CD14-positive monocyte (primary cell): ENCODE measurements around the gene C9. TPM values are rescaled to one million over a fixed set of nuclear protein-coding genes. Genes with fewer than 3 reads are reported as not detected.

ENCODE experiments used
- DNase-seq, 3 donors: peaks; one replicate each; pipeline ENCODE4 v3.0.0-alpha.2; 2011 to 2022
- H2AFZ ChIP-seq: 2 replicates; pipeline ENCODE4 v1.6.0; 2012; ENCODE audit warnings: mild to moderate bottlenecking, low read depth, low read length, inconsistent platforms; ENCODE audit not compliant: insufficient read depth, poor library complexity, severe bottlenecking
- H3K27ac ChIP-seq, 2 donors: 1 replicate in 1 of 2; 2 replicates in 1 of 2; pipeline ENCODE4 v1.5.1; 2012 to 2013; ENCODE audit warnings: low read length in 2 of 2, control low read depth in 1 of 2, inconsistent platforms in 1 of 2, low read depth in 1 of 2, mild to moderate bottlenecking in 1 of 2
- H3K27me3 ChIP-seq, 2 donors: one replicate each; pipeline versions ENCODE4 v1.6.0 to v1.6.1; 2011 to 2013; ENCODE audit warnings: low read length in 2 of 2; ENCODE audit not compliant: control insufficient read depth in 2 of 2, insufficient read depth in 2 of 2
- H3K36me3 ChIP-seq, 2 donors: replicated peaks in 1 of 2; 1 replicate in 1 of 2; 2 replicates in 1 of 2; pipeline versions ENCODE4 v1.5.1 to v1.6.1; 2012 to 2013; ENCODE audit warnings: low read length in 2 of 2, control low read depth in 1 of 2, inconsistent platforms in 1 of 2, mild to moderate bottlenecking in 1 of 2; ENCODE audit not compliant: insufficient read depth in 2 of 2, control insufficient read depth in 1 of 2
- H3K4me1 ChIP-seq, 2 donors: 1 replicate in 1 of 2; 2 replicates in 1 of 2; pipeline versions ENCODE4 v1.5.1 to v1.6.1; 2012 to 2013; ENCODE audit warnings: low read length in 2 of 2, control low read depth in 1 of 2, inconsistent platforms in 1 of 2, mild to moderate bottlenecking in 1 of 2, moderate library complexity in 1 of 2; ENCODE audit not compliant: insufficient read depth in 2 of 2, control insufficient read depth in 1 of 2
- H3K4me2 ChIP-seq: replicated peaks from 2 replicates; pipeline ENCODE3; 2012; ENCODE audit warnings: low read length, moderate library complexity, mild to moderate bottlenecking; ENCODE audit not compliant: poor library complexity, severe bottlenecking; ENCODE audit errors: extremely low read depth
- H3K4me3 ChIP-seq, 3 experiments: fragments of 200-600 bp in 1 of 3; sonication (generic) in 1 of 3; replicated peaks in 1 of 3; 1 replicate in 2 of 3; 2 replicates in 1 of 3; pipeline ENCODE4 v1.5.1; 2011 to 2013; ENCODE audit warnings: low read length in 3 of 3, mild to moderate bottlenecking in 3 of 3, control low read depth in 2 of 3, low read depth in 2 of 3, inconsistent platforms in 1 of 3, moderate library complexity in 1 of 3
- H3K79me2 ChIP-seq: 2 replicates; pipeline ENCODE4 v1.6.0; 2012; ENCODE audit warnings: mild to moderate bottlenecking, control low read depth, inconsistent platforms, low read length, moderate library complexity; ENCODE audit not compliant: insufficient read depth
- H3K9ac ChIP-seq: 2 replicates; pipeline ENCODE4 v1.6.0; 2017; ENCODE audit warnings: low read length, mild to moderate bottlenecking; ENCODE audit not compliant: insufficient read depth, poor library complexity, severe bottlenecking
- H3K9me3 ChIP-seq, 2 donors: replicated peaks in 1 of 2; 1 replicate in 1 of 2; 2 replicates in 1 of 2; pipeline versions ENCODE4 v1.5.1 to v1.6.1; 2012 to 2013; ENCODE audit warnings: low read length in 2 of 2, control low read depth in 1 of 2; ENCODE audit not compliant: control insufficient read depth in 1 of 2, insufficient read depth in 1 of 2
- H4K20me1 ChIP-seq: 2 replicates; pipeline ENCODE4 v1.6.0; 2012; ENCODE audit warnings: mild to moderate bottlenecking, low read length, control low read depth, moderate library complexity; ENCODE audit not compliant: insufficient read depth
- H3K27ac Mint-ChIP-seq, 7 donors: one replicate each; pipeline ENCODE4 v1.8.0; 2020; ENCODE audit warnings: mild to moderate bottlenecking in 7 of 7, mixed read lengths in 7 of 7, moderate library complexity in 6 of 7, inconsistent platforms in 2 of 7
- H3K27me3 Mint-ChIP-seq, 3 donors: one replicate each; pipeline ENCODE4 v1.8.0; 2021 to 2022; ENCODE audit warnings: low read depth in 3 of 3, mild to moderate bottlenecking in 3 of 3, mixed read lengths in 3 of 3, moderate library complexity in 3 of 3, inconsistent platforms in 1 of 3
- H3K36me3 Mint-ChIP-seq, 2 donors: one replicate each; pipeline ENCODE4 v1.8.0; 2020; ENCODE audit warnings: mixed read lengths in 2 of 2, inconsistent platforms in 1 of 2, mild to moderate bottlenecking in 1 of 2
- H3K4me1 Mint-ChIP-seq: one replicate; pipeline ENCODE4 v1.8.0; 2020; ENCODE audit warnings: mild to moderate bottlenecking, mixed read lengths
- H3K4me3 Mint-ChIP-seq, 2 donors: one replicate each; pipeline ENCODE4 v1.8.0; 2020; ENCODE audit warnings: mild to moderate bottlenecking in 2 of 2, mixed read lengths in 2 of 2, moderate library complexity in 1 of 2
- H3K9me3 Mint-ChIP-seq, 7 donors: one replicate each; pipeline ENCODE4 v1.8.0; 2020 to 2022; ENCODE audit warnings: mixed read lengths in 7 of 7, mild to moderate bottlenecking in 6 of 7, moderate library complexity in 6 of 7, inconsistent platforms in 2 of 7
- CTCF ChIP-seq: fragments of 200-600 bp; IDR thresholded peaks from one replicate; pipeline ENCODE4 v1.8.0; 2022; ENCODE audit warnings: antibody characterized with exemption, mild to moderate bottlenecking
- intact Hi-C, 2 donors: fragments of 100-400 bp; cut with micrococcal nuclease; formaldehyde crosslinking; loops; one replicate each; pipeline versions ENCODE4 v1.15.0 to v1.15.1; 2023
- polyA plus RNA-seq, 3 donors: library from polyadenylated mRNA; depleted of rRNA in 1 of 3; unstranded in 2 of 3; stranded (reverse) in 1 of 3; fragments of 300-500 nt in 2 of 3; fragments of >200 nt in 1 of 3; fragmentation: Illumina TruSeq in 2 of 3; gene quantifications; 1 replicate in 2 of 3; 2 replicates in 1 of 3; pipeline ENCODE4 v1.2.3, GENCODE V29; 2012 to 2021

The C9 gene
- polyA plus RNA-seq, 3 donors = not detected

- no peaks in the 10 kb centered on the region for H3K79me2 ChIP-seq
- no peaks in the 10 kb centered on the region for H3K27me3 ChIP-seq
- H3K9ac ChIP-seq = no peak overlapping the region
- peaks cover 15 to 28% of the 10 kb centered on the region in 2 donors for H3K4me1 ChIP-seq
- no peaks in the 10 kb centered on the region for H3K27me3 Mint-ChIP-seq
- no peaks in the 10 kb centered on the region for H3K36me3 ChIP-seq
- no peak for TF ChIP-seq CTCF
- peaks cover 0 to 10% of the 10 kb centered on the region in 2 donors for H3K9me3 ChIP-seq
- peak overlapping the region; percentile 20 for H3K4me2 ChIP-seq
- H3K27ac ChIP-seq = peak overlapping the region in 1 of 2 donors; percentile 65
- peak overlapping the region in 1 of 3 experiments; percentile 37 for H3K4me3 ChIP-seq
- no peak overlapping the region for H3K4me3 Mint-ChIP-seq
- peak overlapping the region in 3 of 7 donors; percentile 13 to 41 (median 28) for H3K27ac Mint-ChIP-seq
- peaks cover 0 to 4% of the 10 kb centered on the region in 2 donors for H3K36me3 Mint-ChIP-seq
- peak in 2 of 3 donors; percentile 6 to 52 for DNase-seq
- no peak overlapping the region for H2AFZ ChIP-seq
- no peaks in the 10 kb centered on the region for H4K20me1 ChIP-seq
- peaks cover 0 to 8% (median 4%) of the 10 kb centered on the region in 7 donors for H3K9me3 Mint-ChIP-seq
- intact Hi-C loops = no loop called here
- peaks cover 27% of the 10 kb centered on the region for H3K4me1 Mint-ChIP-seq
Observed at GRCh38 chr5:39301406-39301805, 62.9 kb downstream of the C9 start.

- Mint-ChIP-seq H3K4me3 (no peak overlapping the region), H3K4me1 (peaks cover 27% of the 10 kb centered on the region), H3K27ac (no peak overlapping the region), H3K27me3 (no peaks in the 10 kb centered on the region), H3K36me3 (peaks cover 0 to 4% of the 10 kb centered on the region in 2 donors), H3K9me3 (peaks cover 0 to 8% (median 6%) of the 10 kb centered on the region in 7 donors)
- H4K20me1 ChIP-seq = no peaks in the 10 kb centered on the region
- intact Hi-C loops = no loop called here
- H3K4me1 ChIP-seq = peaks cover 15 to 28% of the 10 kb centered on the region in 2 donors
- DNase-seq = no peak
- no peak for TF ChIP-seq CTCF
- no peaks in the 10 kb centered on the region for H3K27me3 ChIP-seq
- H3K79me2 ChIP-seq = no peaks in the 10 kb centered on the region
- no peak overlapping the region for H3K4me3 ChIP-seq
- H3K36me3 ChIP-seq = no peaks in the 10 kb centered on the region
- no peak overlapping the region for H3K9ac ChIP-seq
- no peak overlapping the region for H3K4me2 ChIP-seq
- H3K9me3 ChIP-seq = peaks cover 0 to 10% of the 10 kb centered on the region in 2 donors
- H3K27ac ChIP-seq = no peak overlapping the region
- H2AFZ ChIP-seq = no peak overlapping the region
Observed at GRCh38 chr5:39299962-39300361, 64.3 kb downstream of the C9 start.
